Natural killer cell (primary cell): ENCODE measurements around the gene PTCD1. TPM values are rescaled to one million over a fixed set of nuclear protein-coding genes. Genes with fewer than 3 reads are reported as not detected.

Experiments
- ATAC-seq, 3 donors: fragments of 150-1000 bp in 2 of 3; fragments of 200-7000 bp in 1 of 3; cut with Tn5 transposase; 1 replicate in 1 of 3; 2 replicates in 2 of 3; pipeline ENCODE4 v1.10.0; 2021; ENCODE audit warnings: mild to moderate bottlenecking in 2 of 3, moderate library complexity in 2 of 3
- DNase-seq, 2 donors: peaks; one replicate each; pipeline versions ENCODE4 v3.0.0 to v3.0.0-alpha.2; 2013 to 2021; ENCODE audit warnings: mixed read lengths in 1 of 2
- H3K27ac ChIP-seq: one replicate; pipeline ENCODE4 v1.5.1; 2013; ENCODE audit warnings: mild to moderate bottlenecking, low read length
- H3K27me3 ChIP-seq: one replicate; pipeline ENCODE4 v1.6.1; 2013; ENCODE audit warnings: low read length; ENCODE audit not compliant: control insufficient read depth, insufficient read depth
- H3K36me3 ChIP-seq: one replicate; pipeline ENCODE4 v1.6.1; 2013; ENCODE audit warnings: low read length; ENCODE audit not compliant: control insufficient read depth, insufficient read depth
- H3K4me1 ChIP-seq: one replicate; pipeline ENCODE4 v1.6.1; 2013; ENCODE audit warnings: low read length; ENCODE audit not compliant: control insufficient read depth, insufficient read depth
- H3K4me3 ChIP-seq: one replicate; pipeline ENCODE4 v1.5.1; 2013; ENCODE audit warnings: low read length
- H3K9me3 ChIP-seq: one replicate; pipeline ENCODE4 v1.6.1; 2013; ENCODE audit warnings: low read length; ENCODE audit not compliant: control insufficient read depth, insufficient read depth
- H3K27ac Mint-ChIP-seq, 2 donors: one replicate each; pipeline ENCODE4 v1.8.0; 2022; ENCODE audit warnings: mild to moderate bottlenecking in 2 of 2, mixed read lengths in 2 of 2, moderate library complexity in 1 of 2
- H3K27me3 Mint-ChIP-seq, 2 donors: one replicate each; pipeline ENCODE4 v1.8.0; 2022; ENCODE audit warnings: low read depth in 2 of 2, mixed read lengths in 2 of 2
- H3K36me3 Mint-ChIP-seq: one replicate; pipeline ENCODE4 v1.8.0; 2022; ENCODE audit warnings: mixed read lengths
- H3K4me1 Mint-ChIP-seq, 2 donors: one replicate each; pipeline ENCODE4 v1.8.0; 2022; ENCODE audit warnings: mixed read lengths in 2 of 2
- H3K4me3 Mint-ChIP-seq: one replicate; pipeline ENCODE4 v1.8.0; 2022; ENCODE audit warnings: mild to moderate bottlenecking, moderate library complexity, mixed read lengths
- H3K9me3 Mint-ChIP-seq, 2 donors: one replicate each; pipeline ENCODE4 v1.8.0; 2022; ENCODE audit warnings: mixed read lengths in 2 of 2
- CTCF ChIP-seq: fragments of 200-600 bp; IDR thresholded peaks from one replicate; pipeline ENCODE4 v1.8.0; 2022; ENCODE audit warnings: antibody characterized with exemption
- WGBS: methylation state at CpG from one replicate; pipeline ENCODE4 v1.1.7; 2013; ENCODE audit warnings: missing lambda C conversion rate; ENCODE audit not compliant: insufficient coverage; 5-methylcytosine and 5-hydroxymethylcytosine counted together
- intact Hi-C: fragments of 100-400 bp; cut with micrococcal nuclease; formaldehyde crosslinking; loops from one replicate; pipeline ENCODE4 v1.14.2; 2022
- total RNA-seq, 4 donors: library from RNA; stranded (reverse); fragments of 120-200 nt in 1 of 4; gene quantifications; one replicate each; pipeline versions ENCODE4 v1.2.3 to v1.2.4, GENCODE V29; 2013 to 2022

Gene PTCD1
- total RNA-seq, 3 donors from 2014 or later (not counting 1 experiment from before 2014, with no cell fraction given) = 5.3 to 6.6 (median 6.4) TPM

GRCh38 chr7:99457650-99458493 is 19.3 kb upstream of the PTCD1 start:
- Histone ChIP-seq H3K4me1 (no peaks in the 10 kb centered on the region), H3K9me3 (no peaks in the 10 kb centered on the region), H3K4me3 (no peak overlapping the region), H3K36me3 (peaks cover 41% of the 10 kb centered on the region), H3K27me3 (no peaks in the 10 kb centered on the region), H3K27ac (no peak overlapping the region)
- intact Hi-C loops = loop anchor here (5.0 kb wide), 1 partner anchor 41 kb away; no protein-coding TSS in a partner anchor
- Mint-ChIP-seq H3K27ac (peak overlapping the region in 1 of 2 donors; percentile 29), H3K9me3 (no peaks in the 10 kb centered on the region), H3K27me3 (no peaks in the 10 kb centered on the region), H3K36me3 (no peaks in the 10 kb centered on the region), H3K4me1 (peaks cover 18 to 22% of the 10 kb centered on the region in 2 donors), H3K4me3 (no peak overlapping the region)
- no peak for DNase-seq
- WGBS = 95% methylated on average over 23 of the region's 26 CpGs
- no peak for TF ChIP-seq CTCF
- no peak for ATAC-seq

- no peaks in the 10 kb centered on the region for H3K4me1 ChIP-seq
- H3K36me3 ChIP-seq = peaks cover 42% of the 10 kb centered on the region
- H3K27ac Mint-ChIP-seq = peak overlapping the region in 1 of 2 donors; percentile 58
- H3K27me3 ChIP-seq = no peaks in the 10 kb centered on the region
- no peaks in the 10 kb centered on the region for H3K9me3 Mint-ChIP-seq
- no peak for TF ChIP-seq CTCF
- no peaks in the 10 kb centered on the region for H3K27me3 Mint-ChIP-seq
- DNase-seq (no peak), ATAC-seq (no peak)
- no peak overlapping the region for H3K27ac ChIP-seq
- no peaks in the 10 kb centered on the region for H3K9me3 ChIP-seq
- intact Hi-C loops = loop anchor here (5.0 kb wide), 1 partner anchor 40 kb away; no protein-coding TSS in a partner anchor
- H3K4me3 Mint-ChIP-seq = no peak overlapping the region
- WGBS = 93% methylated on average over 6 of the region's 6 CpGs
- peaks cover 18% of the 10 kb centered on the region in 2 donors for H3K4me1 Mint-ChIP-seq
- H3K4me3 ChIP-seq = no peak overlapping the region
- H3K36me3 Mint-ChIP-seq = no peaks in the 10 kb centered on the region
These were observed 18.6 kb upstream of the PTCD1 start for GRCh38 chr7:99457050-99457649.

DNA sequence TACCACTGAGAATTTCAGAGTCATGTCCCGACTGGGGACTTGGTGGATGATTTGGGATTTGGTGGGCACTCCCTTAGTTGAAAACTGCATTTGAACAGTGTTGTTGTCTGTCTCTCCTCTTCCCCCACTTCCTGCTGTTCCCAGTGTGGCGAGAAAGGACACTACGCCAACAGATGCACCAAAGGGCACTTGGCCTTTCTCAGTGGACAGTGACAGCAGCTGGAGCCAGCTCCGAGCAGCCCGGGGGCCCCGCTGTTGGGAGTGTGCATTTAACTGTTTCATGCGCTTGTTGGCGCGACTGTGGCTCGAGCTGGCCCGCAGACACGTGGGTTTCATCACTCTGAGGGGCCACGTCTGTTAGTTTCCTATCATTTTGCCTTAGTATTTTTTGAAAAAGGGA is 17.7 kb upstream of the PTCD1 start:
- intact Hi-C loops = loop anchor here (5.0 kb wide), 1 partner anchor 39 kb away; no protein-coding TSS in a partner anchor

More for the DNA sequence above, 17.7 kb upstream of the PTCD1 start:
- Histone ChIP-seq H3K4me1 (no peaks in the 10 kb centered on the region), H3K4me3 (no peak overlapping the region), H3K27me3 (no peaks in the 10 kb centered on the region), H3K9me3 (no peaks in the 10 kb centered on the region), H3K36me3 (peaks cover 43% of the 10 kb centered on the region), H3K27ac (no peak overlapping the region)
- H3K4me1 Mint-ChIP-seq = peaks cover 18% of the 10 kb centered on the region in 2 donors
- WGBS = 91% methylated on average over 13 of the region's 13 CpGs
- no peak for DNase-seq
- H3K27me3 Mint-ChIP-seq = no peaks in the 10 kb centered on the region
- peak overlapping the region in 1 of 2 donors; percentile 58 for H3K27ac Mint-ChIP-seq
- TF ChIP-seq CTCF = no peak
- H3K36me3 Mint-ChIP-seq = no peaks in the 10 kb centered on the region
- H3K9me3 Mint-ChIP-seq = no peaks in the 10 kb centered on the region
- no peak for ATAC-seq
- no peak overlapping the region for H3K4me3 Mint-ChIP-seq
